NCI-H2196 (cell line): ENCODE data around the gene PTPN7.
"Not testable (repeated sequence)": the region's sequence is repeated elsewhere in the genome, so short reads cannot be mapped to it uniquely, and the experiment has no call there.

Experiments used
- DNase-seq: peaks from one replicate; lab custom pipeline; 2025; ENCODE audit not compliant: unreplicated experiment; lab: John Stamatoyannopoulos, UW

The PTPN7 gene

DNA sequence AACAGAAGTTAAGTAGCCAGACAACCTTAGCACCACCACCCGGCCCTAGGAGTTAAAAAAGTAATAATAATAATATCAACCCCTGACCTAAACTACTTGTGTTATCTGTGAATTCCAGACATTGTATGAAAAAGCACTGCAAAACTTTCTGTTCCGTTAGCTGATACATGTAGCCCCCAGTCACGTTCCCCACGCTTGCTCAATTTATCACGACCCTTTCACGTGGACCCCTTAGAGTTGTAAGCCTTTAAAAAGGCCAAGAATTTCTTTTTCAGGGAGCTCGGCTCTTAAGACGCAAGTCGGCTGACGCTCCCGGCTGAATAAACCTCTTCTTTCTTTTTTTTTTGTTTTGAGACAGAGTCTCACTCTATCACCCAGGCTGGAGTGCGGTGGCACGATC lies 6.7 kb upstream of the PTPN7 start:
- DNase-seq = not testable (repeated sequence)

DNA sequence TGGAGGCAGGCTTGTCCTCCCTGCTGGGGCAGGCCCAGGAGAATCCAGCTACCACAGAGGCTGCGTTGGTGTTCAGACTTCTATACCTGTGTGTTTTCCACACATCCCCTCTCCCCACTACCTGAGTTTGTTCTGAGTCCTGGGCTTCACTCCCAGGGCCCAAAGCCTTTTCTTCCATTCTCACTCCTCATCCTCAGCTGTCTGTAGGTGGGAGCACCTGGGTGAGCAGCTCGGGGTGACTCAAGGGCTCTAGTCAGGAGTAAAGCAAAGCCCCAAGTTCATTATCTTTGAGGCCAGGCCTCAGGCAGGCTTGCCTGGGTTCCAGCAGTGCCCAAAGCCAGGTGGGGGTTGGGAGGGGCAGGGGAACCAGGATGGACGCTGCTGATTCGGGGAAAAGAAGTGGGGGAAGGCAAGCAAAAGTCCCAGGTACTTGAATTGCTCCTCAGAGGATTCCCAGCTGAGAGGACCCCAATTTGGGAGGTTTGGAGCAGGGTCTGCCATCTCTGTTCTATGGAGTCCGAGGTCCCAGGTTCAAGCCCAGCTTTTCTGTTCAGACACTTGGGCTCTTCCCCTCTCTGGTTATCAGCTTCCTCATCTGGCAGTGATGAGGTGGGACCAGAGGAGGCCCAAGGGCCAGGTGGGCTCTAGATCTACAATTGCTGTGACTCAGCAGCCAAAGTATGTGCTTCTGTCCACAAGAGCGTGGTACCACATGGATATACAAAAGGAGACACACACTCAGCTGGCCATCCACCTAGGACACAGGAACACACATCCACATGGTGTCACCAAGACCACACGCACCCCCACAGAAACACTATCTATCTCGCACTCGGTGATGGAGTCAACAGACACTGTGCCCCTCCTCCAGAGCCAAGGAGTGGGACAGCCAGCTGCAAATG lies 5.8 kb upstream of the PTPN7 start:
- DNase-seq = no peak

DNA sequence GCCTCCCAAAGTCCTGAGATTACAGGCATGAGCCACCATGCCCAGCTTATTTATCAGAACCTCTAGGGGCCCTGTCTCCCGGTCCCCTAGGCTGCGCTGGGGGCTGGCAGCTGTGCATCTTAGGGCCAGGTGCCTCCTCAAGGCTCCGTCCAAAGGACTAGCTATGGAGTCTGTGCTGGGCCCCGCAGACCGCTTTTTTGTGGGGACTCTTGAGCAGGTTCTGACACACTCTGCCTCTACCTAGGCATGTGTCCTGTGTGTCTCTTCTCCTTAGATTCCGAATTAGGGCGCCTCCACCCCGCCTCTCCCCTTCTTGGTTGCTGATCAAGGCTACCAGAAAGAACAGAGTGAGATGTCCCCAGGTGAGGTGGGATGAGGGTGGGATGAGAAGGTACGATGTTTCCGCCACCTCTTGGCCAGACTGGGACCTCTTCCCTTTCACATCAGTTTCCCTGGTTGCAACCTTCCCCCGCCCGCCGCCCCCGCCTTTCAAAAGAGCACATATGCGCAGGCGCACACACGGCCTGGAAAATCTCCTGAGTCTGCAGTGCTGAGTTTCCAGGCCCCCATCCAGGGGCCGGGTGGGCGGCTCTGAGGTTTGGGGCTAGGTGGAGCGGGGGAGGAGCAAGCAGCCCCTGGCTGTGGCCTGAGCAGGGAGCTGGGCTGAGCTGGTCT lies 5.0 kb upstream of the PTPN7 start:
- DNase-seq = no peak

DNA sequence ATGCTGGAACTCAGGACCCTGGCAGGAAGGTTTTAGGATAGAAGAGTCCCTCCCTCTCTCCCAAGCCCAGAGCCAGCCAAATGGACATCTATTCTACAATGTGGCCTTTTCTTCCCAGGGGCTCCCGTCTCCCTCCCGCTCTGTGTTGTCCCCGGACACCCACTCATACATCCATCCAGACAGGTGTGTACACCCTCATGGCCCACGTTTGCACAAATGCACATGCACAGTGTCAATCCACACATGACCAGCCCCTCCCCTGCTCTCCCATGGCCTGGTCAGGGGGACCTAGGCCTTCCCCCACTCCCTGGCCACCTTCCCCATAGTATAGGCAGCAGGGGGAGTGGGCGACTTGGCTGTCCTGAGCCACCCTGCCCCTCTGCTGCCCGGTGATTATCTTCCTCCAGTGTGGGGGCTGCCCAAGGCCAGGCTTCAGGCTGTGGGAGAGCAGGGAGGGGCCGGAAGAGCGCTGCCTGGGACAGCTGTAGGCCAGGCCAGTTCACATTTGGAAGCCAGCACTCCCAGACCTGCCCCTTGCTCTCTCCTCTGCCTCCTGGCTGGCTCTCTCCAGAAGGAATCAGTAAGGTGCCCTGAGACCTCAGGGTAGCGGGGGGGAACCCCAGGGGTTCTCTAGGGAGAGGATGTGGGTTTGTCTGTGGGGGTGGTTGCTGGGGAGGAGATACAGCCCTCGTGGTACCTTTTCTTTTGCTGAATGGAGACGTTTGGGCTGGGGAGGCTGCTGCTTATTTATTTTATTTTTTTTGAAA lies 4.1 kb upstream of the PTPN7 start:
- DNase-seq = no peak

DNA sequence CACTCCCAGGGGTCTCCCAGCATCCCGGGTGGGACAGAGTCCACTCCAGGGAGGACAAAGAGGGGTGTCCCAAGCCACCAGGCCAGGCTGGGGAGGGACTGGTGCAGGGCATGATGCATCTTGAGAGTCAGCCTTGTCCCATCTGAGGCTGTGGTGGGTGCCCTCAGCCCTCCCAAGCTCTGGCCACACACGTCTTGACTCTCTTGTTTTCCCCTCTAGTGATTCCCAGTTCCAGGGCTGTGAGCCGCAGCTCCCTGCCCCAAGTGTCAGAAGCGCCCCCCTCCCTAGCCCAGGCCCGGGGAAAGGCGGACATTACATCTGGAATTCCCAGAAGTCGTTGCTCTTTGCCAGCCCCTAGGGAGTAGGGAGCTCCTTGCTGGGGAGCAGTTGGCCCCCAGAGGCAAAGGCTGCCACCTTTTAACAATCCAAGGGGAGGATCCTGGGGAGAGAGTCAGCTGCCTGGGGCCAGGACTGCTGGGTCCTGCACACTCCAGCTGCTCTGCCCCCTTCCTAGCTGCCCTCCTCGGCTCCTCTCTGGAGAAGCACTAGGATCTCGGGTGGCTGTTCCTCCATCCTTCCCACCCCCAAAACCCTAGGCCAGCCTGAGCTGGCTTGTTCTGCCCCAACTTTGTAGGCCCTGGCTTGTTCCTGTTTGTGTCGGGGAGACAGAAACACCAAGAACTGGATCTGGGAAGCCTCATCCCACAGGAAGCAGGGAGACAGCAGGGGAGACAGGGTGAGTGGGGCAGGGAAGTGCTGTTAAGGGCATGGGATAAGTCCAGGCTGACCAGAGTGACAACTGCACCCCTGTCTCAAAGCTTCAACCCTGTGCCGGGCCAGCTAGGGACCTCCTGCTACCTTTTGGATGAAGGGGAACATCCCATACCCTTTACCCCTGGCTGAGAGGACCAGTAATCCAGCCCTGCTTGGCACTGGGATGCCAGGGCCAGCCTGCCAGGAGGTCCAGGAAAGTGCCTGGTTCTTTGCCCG lies 3.2 kb upstream of the PTPN7 start:
- no peak for DNase-seq

DNA sequence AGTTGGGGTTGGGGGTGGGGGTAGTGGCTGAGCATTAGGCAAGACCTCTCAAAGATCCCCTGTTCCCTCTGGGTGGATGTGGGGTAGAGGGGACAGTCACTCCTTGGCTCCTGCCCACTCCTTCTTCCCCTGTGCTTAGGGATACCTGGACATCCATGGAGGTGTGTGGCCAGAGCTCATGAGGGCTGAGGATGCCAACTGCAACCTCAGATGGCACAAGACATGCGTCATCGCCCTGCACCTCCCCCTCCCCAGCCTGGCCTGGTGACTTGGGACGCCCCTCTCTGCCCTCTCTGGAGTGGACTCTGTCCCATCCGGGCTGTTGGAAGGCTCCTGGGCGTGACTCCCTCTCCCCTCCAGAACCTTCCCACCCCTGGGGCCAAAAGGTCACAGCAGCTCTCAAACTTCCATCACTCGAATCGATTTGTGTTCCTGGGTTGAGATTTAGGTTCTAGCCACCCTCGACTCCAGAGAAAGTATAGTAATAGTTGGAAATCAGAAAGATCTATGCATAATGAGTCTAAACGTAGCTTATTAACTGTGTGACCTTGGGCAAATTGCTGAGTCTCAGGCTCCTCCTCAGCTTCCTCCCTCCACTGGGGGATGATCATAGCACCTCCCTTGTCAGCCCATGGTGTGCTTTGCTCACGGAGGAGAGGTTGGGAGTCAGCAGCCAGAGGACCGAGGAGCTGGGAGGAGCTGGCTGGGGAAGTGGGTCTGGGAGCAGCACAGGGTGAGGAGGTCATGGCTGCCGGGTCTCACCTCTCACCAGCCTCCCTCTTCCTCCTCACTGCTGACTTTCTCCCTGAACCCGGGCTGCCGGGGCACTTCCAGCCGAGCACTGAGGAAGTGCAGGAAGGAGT lies 2.2 kb upstream of the PTPN7 start:
- no peak for DNase-seq

DNA sequence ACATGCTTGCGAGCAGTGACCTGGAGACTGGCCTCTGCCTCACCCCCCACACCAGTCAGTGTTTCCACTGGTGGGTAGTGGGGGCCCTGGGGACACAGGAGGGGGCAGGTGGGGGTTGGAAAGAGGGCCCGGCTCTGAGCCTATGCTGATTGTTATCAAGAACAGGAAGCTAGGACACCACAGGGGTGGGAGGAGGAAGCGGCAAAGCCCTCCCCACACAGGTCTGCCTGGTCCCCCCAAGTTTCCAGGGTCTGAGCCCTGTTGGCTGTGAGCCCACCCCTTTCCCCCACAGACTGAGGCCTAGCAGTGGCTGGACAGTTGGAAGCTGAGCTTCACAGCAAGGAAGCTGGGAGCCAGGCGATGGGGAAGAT lies 1.6 kb upstream of the PTPN7 start:
- no peak for DNase-seq

DNA sequence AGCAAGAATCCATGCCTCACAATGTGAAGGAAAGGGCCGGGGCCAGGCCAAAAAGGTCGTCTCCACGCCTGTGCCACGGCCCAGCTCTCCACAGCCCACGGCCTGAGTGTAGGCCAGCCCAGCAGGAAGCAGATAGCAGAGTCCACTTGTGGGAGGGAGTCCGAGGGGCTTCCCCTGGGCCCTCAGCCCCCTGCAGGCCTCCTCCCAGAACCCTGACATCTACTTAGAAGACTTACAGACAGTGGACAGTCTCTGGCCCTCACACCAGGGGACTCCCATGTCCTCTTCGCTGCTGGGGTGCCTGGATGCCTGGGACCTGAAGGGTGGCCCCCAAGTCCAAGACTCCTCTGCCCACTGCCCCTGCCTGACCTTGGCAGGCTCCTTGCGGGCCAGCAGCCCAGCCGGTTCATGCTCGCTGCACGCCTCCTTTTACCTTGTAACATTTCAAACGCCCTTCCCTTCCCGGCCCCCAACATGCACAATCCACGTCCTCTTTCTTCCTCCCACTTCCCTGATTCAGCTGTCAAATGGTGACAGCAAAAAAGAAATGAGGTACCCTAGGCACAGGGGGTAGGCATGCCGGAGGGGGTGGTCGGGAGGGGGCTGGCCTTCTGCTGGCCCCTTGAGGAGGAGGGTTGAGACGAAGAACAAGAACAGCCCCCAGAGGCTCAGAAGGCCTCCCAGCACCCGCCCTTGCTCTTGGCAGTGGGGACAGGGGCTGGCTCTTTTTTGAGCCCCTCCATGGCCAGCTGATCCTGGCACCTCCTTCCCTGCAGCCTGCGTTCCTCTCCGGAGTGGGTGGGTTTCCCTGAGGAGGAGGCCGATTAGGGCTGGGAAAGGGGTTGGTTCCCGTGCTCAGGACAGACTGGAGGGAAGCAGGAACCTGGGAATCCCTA lies 997 bp upstream of the PTPN7 start:
- no peak for DNase-seq

DNA sequence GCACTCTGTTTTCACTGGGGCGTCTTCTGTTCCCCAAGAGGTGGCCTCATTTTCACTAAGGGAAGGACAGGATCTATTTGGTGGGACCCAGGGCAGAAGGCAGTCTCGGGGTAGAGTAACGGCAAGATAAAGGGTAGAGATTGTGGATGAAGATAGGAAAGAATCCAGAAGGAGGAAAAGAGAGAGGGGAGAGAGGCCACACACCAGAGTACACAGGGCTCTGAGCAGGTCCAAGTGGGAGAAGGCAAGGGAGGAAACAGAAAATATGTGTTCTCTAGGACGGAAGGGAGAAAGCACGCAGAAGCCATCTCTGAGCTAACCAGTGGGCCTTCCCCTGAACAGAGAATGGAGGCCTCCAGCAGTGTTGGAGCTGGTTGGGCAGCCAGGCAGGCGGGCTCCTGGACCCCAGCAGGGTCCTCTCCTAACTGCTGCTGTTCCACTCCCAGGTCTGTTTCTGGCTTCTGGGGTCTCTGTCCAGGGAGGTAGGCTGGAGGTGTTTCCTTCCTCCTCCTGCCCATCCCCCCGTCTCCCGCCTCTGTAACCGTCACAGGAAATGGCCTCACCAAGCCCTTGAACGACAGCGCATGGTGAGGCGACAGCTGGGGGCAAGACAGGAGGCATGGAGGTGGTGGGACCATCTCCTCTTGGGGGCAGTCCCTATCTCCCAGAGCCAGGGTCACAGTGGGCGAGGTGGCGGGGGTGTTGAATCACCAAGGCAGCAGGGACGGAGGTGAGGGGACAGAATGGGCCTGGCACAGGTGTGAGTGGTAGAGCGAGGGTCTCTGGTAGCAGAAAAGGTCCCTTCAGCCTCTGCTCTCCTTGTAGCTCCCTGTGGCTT lies 649 bp downstream of the PTPN7 start:
- no peak for DNase-seq

DNA sequence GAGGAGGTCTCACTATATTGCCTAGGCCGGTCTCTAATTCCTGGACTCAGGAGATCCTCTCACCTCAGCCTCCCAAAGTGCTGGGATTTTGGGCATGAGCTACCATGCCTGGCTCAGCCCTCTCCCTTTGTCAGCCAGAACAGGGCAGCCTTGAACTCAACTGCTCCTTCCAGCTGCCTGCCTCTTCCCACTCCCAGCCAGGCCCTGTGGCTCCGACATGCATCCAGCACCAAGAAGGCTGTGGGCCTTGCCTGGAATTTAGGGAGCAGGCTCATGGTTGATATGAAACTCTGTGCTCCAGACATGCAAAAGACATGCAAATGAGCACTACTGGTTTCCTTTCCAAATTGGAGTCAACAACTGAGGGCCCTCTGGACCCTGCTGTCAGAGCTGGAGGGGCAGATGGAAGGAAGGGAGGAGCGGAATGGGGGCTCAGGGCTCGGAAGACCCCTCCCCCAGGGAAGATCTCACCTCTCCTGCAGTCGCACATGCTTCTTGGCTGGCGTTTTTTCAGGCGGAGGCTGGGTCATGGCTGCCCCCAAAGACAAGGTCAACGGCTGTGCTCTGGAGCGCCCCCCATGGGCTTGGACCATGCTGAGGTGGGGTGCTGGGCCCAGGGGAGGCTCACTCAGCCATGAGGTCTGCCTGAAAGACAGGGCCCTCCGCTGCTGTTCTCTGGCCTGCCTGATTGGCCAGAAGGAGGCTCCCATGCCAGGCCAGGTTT lies 1.4 kb downstream of the PTPN7 start:
- no peak for DNase-seq

DNA sequence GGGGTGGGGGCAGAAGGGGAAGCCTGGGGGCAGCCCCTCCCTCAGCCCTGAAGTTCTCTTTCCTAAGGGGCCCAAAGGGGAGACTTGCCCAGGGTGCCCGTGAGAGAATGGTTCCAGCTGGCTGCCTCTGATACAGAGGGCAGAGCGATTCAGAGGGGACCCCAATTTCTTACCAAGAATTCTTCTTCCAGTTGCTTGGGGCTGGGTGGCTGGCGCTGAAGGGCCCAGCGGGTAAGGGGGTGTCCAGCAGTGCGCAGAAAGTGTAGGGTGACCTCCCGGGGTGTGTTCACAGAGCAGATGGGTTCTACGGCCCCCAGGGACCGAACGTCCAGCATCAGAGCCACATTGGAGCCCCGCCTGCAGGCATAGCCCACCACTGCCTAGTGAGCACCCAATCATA lies 2.5 kb downstream of the PTPN7 start:
- DNase-seq = no peak

DNA sequence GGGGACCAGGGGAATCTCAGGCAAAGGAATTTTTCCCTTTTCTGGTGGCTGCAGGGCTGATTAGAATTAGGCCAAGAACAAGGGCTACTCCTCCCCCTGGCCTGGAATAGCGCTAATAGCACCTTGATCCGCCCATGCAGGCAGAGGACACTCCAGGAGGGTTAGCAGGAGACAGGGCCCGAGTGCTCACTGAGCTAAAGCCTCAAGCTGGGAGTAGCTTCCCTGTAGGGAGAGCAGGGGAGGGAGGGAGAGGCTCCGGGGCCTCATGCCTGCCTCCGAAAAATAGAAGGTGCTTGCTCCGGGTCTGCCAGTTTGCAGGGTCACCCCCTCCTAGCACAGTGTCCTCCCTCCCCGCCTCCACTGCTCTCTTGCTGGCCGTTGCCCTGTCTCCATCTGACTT lies 3.8 kb downstream of the PTPN7 start:
- no peak for DNase-seq

DNA sequence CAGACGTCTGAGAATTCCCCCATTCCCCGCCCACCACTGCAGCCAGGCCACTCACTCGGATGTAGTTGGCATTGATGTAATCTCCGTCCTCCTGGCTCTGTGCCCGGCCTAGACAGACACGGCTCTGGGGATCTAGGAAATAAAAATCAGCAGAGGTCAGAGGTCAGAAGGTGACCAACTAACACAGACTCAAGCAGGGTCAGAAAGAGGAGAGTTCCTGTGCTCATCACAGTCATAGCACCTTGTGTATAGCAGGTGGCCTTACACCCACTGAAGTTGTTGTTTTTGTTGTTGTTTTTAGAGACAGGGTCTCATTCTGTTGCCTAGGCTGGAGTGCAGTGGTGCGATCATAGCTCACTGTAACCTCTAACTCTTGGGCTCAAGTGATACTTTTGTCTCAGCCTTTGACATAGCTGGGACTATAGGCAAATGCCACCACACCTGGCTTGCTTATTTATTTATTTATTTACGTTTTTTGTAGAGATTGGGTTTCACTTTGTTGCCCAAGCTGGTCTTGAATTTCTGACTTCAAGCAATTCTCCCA lies 4.9 kb downstream of the PTPN7 start:
- DNase-seq = peak; percentile 86

DNA sequence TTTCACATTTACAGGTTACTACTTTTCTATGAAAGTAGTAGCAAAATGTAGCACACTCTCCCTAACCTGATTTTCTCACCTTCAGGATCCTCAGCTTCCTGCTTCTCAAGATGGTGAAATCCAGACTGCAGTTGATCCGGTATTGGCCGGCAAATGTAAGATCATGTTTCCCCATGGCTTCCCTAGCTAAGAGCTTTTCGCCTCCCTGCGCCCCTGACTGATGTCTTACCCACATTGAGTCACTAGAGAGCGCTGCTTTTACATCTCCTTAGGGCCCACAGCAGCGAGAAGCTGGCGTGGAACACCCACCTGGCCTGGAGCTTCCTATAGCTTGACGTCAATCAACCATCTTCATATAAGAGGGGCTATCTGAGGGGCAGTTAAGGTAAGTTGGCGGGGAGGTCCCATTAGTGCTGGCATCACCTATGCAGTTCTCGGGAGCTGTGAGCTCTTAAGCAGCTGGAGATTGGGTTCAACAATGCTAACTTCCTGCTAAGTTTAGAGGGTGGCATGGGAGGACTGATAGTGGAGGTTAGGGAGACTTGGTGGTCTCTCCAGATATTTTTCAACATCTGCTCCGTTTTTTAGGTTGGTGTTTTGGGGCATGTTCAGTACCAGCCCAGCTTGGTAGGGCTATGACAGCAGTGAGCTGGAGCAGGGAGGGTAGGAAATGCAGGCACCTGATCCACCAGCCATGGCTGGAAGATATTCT lies 5.5 kb downstream of the PTPN7 start:
- DNase-seq = peak; percentile 58

DNA sequence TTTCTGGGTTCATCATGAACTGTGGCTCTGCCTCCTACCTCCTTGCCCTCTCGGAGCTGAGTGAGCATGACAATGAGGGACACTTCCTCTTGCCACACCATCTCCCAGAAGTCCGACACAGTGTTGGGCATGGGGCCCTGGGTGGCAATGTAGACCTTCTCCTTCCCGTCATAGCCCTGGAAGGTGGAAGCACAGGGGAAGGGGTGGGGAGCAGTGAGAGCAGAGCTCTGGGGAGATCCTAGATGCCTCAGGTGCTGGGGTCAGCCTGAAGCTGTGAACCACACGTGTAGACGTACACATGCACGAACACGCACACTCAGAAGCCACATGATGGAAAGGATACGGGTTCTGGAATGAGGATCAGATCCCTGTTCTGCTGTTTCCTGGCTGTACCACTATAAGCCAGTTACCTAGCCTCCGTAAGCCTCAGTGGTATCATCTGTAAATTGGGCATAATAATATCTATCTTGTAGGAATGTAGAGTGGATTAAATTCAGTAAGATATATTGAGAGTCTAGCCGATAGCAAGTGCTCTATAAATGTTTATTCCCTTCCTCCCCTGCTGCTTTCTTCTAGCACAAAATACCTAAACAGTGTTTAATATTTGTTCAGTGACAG lies 6.1 kb downstream of the PTPN7 start:
- DNase-seq = no peak

DNA sequence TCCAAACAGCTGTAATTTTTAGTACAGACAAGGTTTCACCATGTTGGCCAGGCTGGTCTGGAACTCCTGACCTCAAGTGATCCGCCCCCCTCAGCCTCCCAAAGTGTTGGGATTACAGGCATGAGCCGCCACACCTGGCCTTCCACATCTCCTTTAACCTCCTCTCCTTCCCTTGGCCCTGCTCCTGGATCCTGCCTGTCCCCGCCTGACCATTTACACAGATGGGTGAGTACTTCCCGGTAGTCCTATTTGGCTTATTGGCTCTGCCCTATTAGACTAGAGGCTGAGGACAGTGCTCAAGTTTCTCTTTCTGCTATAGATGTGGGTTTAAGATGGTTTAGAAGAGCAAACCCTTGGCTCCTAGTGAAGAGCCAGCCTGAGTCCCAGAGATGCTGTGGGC lies 7.1 kb downstream of the PTPN7 start:
- no peak for DNase-seq
